Activated CD8-positive, alpha-beta memory T cell treated with anti-CD3 and anti-CD28 coated beads for 1 hour (primary cell): ENCODE data around the gene RCN2.
"Not testable (repeated sequence)": the region's sequence is repeated elsewhere in the genome, so short reads cannot be mapped to it uniquely, and the experiment has no call there.

ENCODE experiments used
- DNase-seq, 2 donors: peaks; one replicate each; pipeline ENCODE4 v3.0.0-alpha.2; 2020; ENCODE audit warnings: low read depth in 1 of 2; ENCODE audit errors: extremely low read depth in 1 of 2

Gene RCN2, protein sequence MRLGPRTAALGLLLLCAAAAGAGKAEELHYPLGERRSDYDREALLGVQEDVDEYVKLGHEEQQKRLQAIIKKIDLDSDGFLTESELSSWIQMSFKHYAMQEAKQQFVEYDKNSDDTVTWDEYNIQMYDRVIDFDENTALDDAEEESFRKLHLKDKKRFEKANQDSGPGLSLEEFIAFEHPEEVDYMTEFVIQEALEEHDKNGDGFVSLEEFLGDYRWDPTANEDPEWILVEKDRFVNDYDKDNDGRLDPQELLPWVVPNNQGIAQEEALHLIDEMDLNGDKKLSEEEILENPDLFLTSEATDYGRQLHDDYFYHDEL

DNA sequence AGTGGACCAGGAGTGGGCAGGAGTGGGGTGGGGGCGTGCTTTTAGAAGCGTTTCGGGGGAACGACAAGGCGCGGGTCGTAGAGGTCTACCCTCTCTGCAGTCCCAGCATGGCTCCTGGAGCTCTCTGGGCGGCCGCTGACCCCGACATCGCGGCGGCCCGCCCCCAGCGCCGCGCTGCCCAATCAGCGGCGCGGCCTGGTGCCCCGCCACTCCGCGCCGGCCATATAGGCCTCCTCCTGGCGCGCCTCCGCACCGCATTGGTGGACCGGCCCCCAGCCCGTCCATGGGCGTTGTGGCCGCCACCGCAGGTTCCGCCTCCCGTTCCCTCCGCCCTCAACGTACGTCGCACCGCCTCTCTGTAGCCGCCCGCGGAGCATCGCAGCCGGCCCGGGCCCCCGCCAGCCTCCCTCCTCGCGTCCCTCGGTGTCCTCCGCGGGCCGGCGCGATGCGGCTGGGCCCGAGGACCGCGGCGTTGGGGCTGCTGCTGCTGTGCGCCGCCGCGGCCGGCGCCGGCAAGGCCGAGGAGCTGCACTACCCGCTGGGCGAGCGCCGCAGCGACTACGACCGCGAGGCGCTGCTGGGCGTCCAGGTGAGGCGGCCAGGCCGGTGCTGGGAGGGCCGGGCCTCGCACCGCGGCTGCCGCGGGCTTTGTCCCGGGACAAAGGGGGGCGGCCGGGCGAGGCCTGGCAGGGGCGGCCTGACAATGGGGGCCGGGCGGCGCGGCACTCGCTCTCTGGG lies at the start of gene RCN2:
Gene RCN2 (plus strand): TSS at position 353 of the 738 bp plus-strand sequence. CDS start 93 bp downstream, at position 446.
- peak; percentile 85 to 87 for DNase-seq

DNA sequence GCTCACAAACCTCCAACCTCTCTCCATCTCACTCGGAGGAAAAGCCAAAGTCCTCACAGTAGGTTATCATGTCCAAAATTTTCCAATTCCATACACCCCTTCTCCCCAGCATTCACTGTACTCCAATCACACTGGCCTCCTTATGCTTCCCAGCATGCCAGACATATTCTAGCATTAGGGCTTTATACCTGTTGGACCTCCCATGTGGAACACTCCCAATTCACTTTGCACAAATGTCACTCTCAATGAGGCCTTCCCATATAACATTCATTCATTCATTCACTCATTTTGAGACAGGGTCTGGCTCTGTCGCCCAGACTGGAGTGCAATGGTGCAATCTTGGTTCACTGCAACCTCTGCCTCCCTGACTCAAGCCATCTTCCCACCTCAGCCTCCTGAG lies 46.3 kb upstream of the RCN2 start:
- DNase-seq = no peak

DNA sequence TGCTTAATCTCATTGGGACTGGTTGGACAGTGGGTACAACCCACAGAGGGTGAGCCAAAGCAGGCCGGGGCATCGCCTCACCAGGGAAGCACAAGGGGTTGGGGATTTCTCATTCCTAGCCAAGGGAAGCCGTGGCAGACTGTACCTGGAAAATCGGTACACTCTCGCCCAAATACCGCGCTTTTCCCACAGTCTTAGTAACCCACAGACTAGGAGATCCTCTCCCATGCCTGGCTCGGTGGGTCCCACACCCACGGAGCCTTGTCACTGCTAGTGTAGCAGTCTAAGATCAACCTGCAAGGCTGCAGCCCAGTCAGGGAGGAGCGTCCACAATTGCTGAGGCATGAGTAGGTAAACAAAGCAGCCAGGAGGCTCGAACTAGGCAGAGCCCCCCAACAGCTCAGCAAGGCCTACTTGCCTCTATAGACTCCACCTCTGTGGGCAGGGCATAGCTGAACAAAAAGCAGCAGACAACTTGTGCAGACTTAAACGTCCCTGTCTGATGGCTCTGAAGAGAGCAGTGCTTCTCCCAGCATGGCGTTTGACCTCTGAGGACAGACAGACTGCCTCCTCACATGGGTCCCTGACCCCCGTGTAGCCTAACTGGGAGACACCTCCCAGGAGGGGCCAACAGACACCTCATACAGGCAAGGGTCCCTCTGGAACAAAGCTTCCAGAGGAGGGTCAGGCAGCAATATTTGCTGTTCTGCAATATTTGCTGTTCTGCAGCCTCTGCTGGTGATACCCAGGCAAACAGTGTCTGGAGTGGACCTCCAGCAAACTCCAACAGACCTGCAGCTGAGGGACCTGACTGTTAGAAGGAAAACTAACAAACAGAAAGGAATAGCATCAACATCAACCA lies 44.0 kb upstream of the RCN2 start:
- DNase-seq = not testable (repeated sequence)

DNA sequence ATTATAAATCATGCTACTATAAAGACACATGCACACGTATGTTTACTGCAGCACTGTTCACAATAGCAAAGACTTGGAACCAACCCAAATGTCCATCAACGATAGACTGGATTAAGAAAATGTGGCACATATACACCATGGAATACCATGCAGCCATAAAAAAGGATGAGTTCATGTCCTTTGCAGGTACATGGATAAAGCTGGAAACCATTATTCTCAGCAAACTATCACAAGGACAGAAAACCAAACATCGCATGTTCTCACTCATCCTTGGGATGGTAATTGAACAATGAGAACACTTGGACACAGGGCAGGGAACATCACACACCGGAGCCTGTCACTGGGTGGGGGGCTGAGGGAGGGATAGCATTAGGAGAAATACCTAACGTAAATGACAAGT lies 38.7 kb upstream of the RCN2 start:
- not testable (repeated sequence) for DNase-seq

DNA sequence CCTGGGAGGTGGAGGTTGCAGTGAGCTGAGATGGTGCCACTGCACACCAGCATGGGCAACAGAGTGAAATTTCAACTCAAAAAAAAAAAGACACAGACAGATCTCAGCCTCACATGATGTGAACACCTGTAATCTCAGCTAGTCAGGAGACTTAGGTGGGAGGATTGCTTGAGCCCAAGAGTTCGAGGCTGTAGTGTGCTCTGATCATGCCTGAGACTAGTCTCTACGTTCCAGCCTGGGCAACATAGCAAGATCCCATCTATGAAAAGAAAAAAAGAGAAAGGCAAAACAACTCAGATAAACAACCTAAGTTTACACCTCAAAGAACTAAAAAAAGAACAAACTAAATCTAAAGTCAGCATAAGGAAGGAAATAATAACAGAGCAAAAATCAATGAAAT lies 37.4 kb upstream of the RCN2 start:
- DNase-seq = no peak

DNA sequence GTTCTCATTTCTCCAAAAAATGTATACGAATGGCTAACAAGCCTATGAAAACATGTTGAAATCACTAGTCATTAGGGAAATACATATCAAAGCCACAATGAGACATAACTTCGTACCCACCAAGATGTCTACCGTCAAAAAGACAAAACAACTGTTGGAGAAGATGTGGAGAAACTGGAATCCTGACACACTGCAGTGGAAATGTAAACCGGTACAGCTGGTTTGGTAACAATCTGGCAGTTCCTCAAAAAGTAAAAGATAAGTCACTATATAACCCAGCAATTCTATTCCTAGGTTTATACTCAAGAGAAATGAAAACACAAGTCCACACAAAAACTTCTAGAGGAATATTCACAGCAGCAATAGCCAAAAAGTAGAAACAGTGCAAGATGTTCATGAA lies 33.4 kb upstream of the RCN2 start:
- no peak for DNase-seq

DNA sequence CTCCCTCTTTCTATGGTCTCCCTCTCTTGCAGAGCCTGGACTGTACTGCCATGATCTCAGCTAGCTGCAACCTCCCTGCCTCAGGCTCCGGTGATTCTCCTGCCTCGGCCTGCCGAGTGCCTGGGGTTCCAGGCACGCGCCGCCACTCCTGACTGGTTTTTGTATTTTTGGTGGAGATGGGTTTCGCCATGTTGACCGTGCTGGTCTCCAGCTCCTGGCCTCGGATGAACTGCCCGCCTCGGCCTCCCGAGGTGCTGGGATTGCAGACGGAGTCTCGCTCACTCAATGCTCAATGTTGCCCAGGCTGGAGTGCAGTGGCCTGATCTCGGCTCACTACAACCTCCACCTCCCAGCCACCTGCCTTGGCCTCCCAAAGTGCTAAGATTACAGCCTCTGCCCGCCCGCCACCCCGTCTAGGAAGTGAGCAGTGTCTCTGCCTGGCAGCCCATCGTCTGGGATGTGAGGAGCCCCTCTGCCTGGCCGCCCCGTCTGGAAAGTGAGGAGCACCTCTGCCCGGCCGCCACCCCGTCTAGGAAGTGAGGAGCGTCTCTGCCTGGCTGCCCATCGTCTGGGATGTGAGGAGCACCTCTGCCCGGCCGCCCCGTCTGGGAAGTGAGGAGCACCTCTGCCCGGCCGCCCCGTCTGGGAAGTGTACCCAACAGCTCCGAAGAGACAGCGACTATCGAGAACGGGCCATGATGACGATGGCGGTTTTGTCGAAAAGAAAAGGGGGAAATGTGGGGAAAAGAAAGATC lies 32.2 kb upstream of the RCN2 start:
- not testable (repeated sequence) for DNase-seq

DNA sequence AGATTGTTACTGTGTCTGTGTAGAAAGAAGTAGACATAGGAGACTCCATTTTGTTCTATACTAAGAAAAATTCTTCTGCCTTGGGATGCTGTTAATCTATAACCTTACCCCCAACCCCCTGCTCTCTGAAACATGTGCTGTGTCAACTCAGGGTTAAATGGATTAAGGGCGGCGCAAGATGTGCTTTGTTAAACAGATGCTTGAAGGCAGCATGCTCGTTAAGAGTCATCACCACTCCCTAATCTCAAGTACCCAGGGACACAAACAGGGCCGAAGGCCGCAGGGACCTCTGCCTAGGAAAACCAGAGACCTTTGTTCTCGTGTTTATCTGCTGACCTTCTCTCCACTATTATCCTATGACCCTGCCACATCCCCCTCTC lies 31.6 kb upstream of the RCN2 start:
- not testable (repeated sequence) for DNase-seq

DNA sequence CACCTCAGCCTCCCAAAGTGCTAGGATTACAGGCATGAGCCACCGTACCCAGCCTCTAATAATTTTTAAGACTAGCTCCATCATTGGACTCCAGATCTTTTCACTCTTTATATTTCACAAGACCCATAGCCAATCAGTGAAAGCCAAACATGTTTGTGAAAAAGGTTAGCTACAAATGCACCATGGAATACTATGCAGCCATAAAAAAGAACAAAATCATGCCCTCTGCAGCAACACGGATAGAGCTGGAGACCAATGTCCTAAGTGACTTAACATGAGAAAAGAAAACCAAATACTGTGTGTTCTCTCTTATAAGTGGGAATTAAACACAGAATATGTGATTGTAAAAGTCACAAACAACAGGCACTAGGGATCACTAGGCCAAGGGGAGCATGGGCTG lies 29.6 kb upstream of the RCN2 start:
- no peak for DNase-seq

DNA sequence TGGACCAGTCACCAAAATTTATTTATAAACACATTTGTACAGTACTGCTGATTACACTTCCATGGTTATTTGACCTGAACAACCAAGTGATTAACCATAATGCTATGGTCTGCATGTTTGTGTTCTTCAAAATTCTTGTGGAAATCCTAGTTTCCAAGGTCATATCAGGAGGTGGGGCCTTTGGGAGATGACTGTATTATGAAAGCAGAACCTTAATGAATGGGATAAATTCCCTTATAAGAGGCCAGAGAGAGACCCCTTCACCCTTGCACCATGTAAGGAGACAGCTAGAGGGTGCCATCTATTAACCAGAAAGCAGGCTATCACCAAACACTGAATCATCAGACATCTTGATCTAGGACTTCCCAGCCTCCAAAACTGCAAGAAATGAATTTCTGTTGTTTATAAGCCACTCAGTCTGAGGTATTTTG lies 28.3 kb upstream of the RCN2 start:
- no peak for DNase-seq

DNA sequence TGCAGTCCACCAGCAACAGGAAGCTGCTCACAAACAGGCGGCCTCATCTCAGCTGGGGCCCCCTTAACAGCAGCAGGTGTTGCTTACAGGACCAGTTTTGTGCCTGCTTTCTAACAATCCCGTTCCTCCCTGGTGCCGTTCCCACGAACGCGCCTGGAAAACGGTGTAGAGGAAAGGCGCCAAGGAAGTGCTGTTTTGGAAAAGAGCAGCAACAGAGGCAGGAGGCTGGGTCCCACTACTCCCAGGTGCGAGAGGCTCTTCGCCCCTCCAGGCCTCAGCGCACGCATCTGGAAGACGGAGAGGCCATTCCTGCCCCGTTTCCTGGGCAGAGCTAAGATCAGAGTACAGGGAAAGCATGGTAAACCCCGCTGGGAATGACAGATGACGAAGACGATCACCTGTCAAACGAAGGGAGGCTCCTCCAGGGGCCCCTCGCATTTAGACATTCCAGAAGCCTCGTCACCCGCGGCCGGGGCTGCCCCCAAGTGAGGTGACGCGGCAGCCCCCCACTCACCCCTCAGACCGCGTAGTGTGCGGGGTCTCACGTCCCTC lies 27.0 kb upstream of the RCN2 start:
- DNase-seq = no peak

DNA sequence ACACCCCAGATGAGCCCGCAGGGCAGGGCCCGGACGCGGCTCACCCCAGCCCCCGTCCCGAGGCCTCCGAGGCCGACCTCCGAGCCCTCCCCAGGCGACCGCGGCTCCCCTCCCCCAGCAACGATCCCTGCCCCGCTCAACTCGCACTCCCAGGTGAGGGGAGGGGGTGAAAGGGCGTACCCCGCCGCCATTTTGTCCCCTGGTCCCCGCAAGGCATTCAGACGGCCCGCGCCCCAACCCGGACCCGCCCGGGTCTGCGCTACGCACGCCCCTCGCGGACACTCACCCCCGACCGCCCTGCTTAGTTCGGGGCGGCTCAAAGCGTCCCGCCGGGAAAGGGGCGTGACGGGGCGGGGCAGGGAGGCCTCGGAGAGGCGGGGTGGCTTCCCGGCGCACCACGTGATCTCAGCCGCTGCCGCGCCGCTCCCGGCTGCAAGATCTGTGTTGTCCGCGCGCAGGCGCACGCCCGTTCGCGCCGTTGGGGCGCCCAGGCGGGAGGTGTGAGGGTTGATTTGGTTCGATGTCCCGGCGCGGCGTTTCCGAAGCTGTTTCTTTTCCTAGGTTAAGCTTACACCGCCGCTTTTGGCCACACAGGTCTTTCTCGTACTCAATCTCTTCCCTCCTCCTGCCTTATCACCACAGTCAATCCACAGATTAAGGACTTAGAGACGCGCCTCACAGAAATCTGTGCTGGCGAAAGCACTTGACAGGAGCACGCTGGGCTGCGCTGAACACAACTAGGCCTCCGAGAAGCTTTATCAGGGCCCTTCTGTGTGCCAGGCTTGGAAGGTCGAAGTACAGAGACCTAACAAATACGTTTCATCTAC lies 26.3 kb upstream of the RCN2 start, which contains the start of gene SCAPER:
Gene SCAPER (minus strand): TSS at position 328 of the 827 bp plus-strand sequence. CDS start 21,523 bp downstream, outside the sequence.
- DNase-seq = peak; percentile 74 to 90

DNA sequence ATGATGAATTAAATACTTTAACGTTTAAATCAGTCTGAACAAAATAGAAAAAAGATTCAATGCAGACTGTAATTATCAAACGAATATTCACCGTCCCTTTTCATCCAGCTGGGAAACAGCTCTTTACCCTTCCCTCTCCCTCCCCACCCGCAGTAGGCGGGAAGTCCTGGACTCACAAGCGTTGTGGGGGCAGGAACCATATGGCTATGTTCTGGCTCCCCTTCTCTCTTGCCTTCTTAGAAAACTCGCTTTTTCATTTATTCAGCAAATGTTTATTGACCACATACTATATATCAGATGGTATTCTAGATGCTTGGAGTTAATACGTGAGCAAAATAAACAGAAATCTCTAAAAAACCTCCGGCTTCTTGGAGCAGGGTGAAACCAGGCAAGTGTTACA lies 25.7 kb upstream of the RCN2 start:
- DNase-seq = no peak

DNA sequence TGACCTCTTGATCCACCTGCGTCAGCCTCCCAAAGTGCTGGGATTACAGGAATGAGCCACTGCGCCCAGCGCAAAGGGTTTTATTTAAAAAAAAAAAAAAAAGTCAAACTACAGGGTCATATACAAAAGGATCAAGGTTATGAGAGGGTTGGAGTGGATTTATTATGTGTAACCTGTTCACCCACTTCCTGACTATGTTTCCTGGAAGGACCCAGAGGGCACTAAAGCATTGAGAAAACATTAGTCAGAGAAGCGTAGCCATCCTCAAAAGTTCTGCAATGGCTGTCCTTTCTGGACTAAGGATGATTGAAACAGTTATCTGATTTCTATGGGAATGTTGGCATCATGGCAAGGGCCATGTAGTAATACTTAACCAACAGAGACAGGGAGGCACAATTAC lies 19.1 kb upstream of the RCN2 start:
- DNase-seq = no peak

DNA sequence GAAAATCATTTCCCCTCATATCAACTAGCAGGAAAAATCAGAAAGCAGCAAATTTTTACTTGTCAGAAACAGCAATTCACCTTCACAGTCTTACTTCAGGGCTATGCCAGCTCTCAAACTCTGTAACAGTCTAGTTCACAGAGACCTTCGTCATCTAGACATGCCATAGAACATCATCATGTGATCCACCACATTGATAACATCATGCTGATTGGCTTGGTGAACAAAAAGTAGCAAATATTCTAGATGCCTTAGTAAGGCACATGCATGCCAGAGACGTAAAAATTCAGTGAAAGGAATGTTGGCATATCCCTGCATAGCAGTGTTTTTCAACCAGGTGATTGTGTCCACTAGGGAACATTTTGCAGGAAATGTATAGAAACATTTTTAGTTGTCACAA lies 17.8 kb upstream of the RCN2 start:
- DNase-seq = no peak

DNA sequence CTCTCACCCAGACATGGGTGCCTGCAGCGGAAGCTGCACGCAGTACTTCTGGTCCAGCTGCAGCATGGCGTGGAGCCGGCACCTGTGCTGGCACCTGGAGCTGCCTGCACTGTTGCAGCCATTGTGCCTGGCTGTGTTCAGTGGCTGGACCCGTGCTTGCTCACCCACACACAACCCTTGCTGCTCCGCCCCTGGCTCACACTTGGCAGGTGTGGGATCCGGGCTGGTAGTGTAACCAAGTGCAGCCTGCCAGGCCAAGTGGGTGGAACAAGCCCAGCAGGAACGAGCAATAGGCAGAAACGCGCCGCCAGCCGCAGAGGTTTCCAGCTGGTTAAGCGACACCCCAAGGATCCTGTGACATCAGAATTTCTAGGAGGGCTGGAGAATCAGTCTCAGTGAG lies 15.2 kb upstream of the RCN2 start:
- DNase-seq = no peak

DNA sequence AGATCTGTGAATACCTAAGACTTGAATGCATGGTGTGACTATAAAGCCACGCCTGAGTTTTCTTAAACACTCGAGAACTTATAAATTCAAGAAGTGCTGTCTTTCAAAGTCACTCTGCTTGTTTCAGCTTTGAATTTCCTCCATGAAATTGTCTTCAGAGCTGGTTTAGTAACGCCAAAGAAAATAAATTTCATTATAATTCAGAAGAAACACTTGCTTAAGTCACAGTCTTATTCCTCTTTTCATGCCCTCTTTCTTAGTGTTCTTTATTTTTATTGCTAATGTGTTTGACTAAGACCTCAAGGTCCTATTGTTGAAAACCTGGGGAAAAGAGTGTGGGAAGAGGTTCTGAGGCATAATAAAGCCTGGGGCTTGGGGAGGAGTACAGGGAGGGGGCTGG lies 3.3 kb upstream of the RCN2 start:
- DNase-seq = no peak

DNA sequence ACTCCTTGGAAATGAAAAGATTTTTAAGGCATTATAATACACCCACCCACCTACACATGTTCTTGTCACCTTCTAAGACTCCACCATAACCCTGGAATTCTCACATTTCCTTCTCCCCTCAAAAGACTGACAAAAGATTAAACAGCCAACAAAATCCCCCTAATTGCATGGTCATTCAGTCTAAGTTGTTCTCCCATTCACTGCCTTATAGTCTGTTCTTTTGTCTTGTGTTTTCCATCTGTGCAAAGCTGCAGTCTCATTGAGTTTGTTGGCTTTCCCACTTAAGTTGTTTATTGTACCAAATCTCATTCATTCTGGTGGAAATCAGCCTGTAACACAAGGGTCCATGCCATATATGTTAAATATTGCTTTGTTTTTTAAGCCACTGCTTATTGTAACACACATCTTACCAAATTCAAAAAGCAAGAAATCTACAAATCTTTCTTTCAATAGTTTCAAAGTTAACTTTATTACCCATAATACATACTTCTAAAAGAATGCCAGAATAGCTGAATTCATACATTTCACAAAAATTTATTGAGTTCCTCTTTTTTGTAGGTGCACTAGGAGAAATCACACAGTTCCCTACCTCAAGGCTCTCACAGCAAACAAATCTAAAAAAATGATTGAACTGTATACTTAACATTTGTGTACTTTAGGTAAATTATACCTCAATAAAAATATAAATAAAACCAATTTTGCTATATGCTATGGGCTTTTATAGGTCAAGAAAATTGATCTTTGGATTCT lies 2.4 kb upstream of the RCN2 start:
- no peak for DNase-seq
